ENCODE results near the gene SLC66A2.

SLC66A2 gene

DNA sequence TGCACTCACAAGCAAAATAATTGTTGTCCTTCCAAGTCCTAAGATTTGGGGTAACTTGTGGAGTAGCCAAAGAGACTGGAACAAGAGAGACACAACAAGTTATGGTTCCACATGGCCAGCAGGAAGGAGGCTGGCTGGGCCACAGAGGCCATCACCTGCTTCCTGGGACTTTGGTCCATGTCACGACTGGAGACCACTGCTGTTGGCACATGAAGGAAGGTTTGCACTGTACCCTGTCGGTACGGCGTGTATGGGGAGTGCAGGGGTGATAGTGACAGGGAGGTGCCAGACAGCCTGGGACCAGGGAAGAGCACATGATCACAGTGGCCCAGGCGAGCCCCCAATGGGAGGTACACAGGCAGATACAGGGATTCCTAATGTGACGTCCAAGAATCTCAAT, 15.5 kb downstream of the SLC66A2 start:
- no peak for DNase-seq (ENCODE audit: low read depth)

DNA sequence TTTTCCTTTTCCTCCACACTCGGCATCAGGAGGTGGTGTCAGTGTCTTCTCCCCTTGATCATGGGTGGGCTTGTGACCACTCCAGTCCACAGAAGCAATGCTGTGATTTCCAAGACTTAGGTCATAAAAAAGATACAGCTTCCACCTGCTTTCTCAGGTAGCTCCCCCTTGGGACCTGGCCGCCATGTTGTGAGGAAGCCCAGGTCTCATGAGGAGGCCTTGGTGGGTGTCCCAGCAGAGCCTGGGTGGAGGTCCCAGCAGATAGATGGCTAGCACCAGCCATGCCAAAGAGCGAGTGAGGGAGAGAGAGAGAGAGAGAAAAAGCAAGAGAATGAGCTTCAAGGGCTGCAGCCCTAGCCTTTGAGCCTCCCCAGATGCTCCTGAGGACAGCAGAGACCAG, 16.0 kb downstream of the SLC66A2 start:
- no peak for DNase-seq (ENCODE audit: low read depth)

DNA sequence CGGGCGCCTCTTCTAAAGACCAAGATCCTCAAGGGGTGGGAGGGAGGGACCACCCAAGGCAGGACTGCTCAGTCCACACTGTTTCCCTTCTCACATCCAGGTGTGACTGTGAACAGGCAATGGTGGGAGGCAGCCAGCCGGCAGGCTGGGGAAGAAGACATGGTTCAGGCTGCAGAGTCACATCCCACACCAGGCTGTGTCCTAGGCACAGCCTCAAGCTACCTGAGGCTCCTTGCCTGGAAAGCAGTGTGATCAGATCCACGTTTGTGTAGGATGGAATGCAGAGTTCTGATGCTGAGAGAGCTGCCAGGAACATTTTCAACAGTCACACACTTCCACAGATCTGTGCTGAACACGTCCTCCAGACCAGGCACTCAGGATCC, 16.4 kb downstream of the SLC66A2 start:
- DNase-seq (ENCODE audit: low read depth): no peak

DNA sequence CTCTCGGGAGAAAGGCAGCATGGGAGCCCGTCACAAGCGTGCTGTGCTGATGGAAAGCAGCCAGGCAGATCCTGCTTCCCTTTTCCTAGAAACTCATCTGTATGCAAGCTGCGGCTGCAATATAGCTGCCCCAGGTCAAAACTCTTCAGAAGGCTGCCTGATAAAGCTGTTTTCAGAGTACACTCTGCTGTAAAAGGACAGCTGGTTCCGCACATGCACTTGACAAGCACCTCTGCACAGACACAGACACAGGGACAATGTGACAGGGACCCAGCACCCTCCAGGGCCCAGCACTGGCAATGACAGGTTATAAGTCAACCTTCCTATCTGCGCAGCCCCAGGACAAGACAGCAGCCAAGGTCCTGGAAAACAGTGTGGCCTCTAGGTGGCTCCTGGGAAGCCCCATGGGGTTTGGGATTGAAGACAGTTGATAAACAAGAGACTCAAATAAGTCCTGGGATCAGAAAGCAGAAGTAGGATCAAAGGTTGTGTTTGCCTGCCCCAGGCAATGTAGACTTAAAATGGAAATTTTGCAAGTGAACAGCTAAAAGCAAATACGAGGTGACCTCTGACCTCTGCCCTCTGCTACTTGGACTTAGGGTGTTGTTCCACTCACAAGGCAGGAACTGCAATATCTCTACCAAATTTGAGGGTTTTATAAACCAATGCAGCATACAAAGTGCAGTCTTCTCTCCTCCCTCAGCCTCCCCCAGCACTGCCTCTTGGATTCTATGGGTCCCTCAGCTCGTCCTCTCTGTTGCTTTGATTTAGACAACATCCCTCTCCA, 16.9 kb downstream of the SLC66A2 start:
- no peak for DNase-seq (ENCODE audit: low read depth)

DNA sequence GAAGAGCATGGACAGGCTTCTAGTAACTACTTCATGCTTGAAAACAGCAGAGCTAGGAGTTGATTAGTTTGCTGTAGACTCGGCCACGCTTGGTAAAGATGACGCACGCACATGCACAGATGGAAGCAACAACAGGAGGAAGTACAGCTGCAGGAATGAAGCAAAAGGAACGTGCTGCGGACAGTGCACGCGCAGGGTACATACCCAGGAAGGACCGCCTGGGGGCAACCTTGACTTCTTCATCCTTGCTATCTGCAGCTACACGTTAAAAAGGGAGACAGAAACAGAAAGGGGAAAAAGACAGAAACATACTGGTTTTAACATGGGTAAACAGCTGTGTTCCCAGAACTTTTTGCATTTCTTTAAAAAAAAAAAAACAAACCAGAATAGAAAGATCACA, 17.7 kb downstream of the SLC66A2 start:
- DNase-seq (ENCODE audit: low read depth): no peak

DNA sequence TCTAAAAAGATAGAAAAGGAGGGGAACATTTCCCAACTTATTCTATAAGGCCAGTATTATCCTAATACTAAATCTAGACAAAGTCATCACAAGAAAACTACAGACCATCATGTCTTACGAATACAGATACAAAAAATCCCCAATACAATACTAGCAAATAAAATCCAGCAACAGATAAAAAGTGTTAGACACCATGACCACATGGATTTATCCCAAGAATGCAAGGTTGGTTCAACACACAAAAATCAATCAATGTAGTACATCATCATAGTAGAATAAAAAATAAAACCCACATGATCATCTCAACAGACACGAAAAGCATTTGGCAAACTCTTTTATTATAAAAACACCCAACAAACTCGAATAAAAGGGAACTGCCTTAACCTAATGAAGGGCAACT, 18.5 kb downstream of the SLC66A2 start:
- no peak for DNase-seq (ENCODE audit: low read depth)

DNA sequence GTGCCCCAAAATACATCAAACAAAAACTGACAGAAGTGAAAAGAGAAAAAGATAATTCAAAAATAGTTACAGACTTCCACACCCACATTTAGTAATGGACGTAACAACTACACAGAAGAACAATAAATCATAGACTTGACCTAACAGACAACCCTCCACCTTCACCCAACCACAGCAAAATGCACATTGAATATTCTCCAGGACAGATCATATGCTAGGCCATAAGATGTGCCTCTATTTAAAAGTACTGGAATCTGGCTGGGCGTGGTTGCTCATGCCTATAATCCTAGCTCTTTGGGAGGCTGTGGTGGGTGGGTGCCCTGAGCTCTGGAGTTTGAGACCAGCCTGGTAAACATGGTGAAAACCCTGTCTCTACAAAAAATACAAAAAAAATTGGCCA, 20.0 kb downstream of the SLC66A2 start:
- no peak for DNase-seq (ENCODE audit: low read depth)

DNA sequence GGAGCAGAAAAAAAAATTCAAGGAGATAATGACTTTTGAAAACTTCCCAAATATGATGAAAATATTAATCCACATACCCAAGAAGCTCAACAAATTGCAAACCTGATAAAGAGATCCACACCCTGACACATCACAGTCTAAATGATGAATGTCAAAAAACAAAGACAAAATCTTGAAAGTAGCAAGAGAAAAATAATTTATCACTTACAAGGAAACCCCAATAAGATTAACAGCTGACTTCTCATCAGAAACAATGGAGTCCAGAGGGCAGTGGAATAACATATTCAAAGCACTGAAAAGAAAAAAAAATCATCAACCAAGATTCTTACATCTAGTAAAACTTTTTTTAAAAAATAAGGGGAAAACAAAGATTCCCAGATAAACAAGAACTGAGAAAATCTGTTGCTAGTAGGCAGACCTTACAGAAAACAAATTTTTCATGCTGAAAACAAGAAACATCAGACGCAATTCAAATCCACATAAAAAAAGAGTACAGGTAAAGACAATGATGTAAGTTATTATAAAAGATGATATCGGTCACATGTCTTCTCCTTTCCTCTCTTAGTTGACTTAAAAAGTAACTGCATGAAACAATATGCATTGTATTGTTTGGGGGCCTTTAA, 21.3 kb downstream of the SLC66A2 start:
- DNase-seq (ENCODE audit: low read depth): no peak

DNA sequence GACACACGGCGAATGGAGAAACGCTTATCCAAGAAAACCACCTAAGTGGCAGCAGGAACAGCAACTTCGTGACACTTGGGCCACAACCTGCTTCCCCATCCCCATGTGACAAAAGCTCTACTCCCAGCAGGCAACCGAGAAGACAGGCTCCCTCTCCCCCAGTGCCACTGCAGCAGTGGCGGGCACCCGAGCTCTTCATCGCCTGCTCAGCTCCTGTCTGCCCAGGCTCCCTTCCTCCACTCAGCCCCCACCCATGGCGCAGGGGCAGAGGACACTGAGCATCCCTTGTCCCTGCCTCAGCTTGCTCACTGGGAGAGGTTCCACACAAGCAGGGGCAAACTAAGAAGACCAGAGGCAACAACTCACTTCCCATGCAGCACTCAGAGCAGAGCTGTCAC, 22.9 kb downstream of the SLC66A2 start:
- no peak for DNase-seq (ENCODE audit: low read depth)

DNA sequence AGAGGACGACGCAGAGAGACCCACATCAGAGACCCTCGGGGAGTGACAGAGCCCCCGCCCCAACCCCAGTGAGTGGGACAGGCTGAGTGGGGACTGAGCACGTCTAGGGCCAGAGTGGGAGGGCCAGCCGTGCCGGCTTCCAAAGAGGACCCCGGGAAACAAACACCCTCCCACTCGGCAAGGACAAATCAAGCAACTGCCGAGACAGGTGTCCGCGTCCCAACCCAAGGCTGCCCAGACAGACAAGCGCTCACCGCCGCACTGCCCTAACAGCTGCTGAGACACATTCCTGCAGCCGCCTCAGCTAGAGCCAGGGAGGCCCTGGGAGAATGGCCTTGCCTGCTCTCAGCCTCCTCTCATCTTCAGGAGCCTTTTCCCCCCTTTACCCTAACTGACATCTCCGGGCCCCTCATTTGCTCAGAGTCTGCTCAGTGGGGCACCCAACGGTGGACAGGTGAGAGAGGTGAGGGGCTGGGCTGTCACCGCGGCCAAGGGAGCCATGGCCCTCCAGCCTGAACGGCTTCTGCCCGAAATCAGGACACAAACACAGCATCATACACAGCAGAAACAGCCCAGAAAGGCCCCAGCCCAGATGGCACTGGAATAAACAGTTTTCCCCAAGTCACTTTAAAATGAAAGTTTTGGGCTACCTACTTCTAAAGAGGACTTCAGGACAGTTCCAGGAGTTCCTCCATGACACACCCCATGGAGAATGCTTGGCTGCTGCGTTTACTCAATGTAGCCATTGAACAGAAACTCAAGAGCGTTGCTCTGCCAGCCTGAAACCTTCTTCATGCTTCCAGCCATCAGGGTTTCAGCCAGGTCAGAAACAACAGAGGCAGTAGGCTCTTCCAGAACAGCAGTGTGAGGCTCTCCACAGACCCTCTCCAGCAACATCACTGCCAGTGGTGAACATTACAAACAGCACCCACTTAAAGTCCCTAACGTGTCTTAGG, 23.6 kb downstream of the SLC66A2 start:
- DNase-seq (ENCODE audit: low read depth): no peak

DNA sequence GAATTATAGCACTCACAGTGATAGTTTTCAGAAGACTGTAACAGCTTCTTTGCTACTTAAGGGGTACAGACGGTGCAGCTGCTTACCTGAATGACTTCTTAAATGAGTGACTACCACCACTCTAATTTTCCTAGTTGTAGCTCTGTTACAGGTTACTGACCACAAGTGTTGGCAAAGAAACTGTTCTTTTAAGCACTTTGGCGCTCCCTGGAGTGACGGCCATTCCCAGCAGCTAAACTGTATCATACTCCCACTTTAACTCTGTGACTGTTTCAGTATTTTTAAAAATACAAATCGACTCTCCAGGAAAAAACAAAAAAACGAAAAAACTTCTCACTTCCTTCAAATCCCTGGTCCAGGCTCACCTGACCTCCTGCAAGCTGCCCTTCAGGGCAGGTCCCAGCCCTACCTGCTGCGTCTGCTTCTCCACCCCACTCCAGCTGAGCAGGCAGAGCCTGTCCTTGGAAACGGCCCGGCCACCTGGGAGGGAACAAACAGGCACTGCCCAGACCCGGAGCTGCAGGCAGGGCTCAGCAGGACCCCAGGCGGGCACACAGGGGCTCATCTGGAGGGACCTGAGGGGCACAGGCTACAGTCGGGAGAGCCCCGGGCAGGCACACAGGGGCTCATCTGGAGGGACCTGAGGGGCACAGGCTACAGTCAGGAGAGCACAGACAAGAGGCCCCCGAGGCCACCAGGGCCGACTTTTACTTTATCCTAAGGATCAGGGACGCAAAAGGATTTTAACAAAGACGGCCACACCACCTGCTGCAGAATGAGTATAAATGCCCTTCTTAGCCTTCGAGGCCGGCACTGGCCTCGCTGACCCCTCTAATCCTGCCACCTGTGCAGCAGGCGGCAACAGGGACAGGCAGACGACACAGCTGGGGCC, 24.5 kb downstream of the SLC66A2 start:
- DNase-seq (ENCODE audit: low read depth): no peak

DNA sequence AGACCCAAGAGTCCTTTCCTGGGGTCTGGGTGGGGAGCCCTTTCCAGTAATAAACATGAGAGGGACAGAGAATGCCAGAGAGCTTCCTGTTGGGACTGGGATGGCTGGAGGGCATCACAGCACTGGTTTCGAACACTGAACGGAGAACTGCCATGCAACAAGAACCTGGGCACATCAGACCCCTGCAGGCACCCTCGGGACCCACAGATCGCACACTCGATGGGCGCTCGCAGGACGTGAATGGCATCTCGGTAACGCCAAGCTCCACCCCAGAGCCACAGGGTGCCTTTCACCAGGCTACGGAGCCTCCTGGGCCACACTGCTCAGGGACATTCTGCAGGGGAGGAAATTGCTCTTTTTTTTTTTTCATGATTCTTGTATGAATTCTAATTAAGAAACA, 25.1 kb downstream of the SLC66A2 start:
- DNase-seq (ENCODE audit: low read depth): no peak

DNA sequence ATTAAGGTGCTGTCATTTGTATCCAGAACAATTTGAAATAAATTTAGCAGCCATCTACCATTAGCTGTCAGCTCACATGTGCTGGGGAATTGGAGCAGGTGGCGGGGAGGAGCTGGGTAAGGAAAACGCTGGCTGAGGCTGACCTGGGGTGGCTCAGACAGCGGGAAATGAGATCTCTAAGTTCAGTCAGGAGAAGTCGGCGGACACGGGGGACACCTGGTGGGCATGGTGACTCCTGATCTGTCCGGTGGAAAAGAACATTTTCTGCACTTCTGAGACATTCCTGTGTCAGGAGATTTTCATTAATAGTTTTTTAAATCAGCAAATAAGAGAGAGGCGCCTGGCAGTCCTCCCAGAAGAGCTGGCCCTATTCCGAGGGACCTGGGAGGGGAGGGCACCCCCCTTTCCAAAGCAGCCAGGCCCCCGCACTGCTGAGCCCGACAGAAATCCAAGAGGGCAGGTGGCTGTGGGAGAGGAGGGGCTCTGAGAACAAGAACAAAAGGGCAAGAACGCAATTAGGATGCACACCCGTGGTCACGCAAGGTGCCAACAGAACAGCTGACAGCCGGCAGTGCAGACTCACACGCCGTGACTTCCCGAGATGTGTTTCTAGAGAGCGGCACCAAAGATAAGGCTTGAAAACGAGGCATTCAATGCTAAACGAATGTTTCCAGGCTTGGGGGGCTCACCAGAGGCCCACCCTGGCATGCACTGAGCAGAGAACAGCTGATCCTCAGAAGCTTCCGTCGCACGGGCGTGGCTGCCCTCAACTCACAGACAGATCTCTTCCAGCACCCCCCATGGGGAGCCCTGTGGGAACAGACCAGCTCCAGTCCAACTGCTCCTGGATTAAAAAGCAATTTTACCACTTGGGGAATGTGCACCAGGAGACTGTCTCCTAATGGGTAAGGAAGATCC, 26.4 kb downstream of the SLC66A2 start:
- DNase-seq (ENCODE audit: low read depth): no peak

DNA sequence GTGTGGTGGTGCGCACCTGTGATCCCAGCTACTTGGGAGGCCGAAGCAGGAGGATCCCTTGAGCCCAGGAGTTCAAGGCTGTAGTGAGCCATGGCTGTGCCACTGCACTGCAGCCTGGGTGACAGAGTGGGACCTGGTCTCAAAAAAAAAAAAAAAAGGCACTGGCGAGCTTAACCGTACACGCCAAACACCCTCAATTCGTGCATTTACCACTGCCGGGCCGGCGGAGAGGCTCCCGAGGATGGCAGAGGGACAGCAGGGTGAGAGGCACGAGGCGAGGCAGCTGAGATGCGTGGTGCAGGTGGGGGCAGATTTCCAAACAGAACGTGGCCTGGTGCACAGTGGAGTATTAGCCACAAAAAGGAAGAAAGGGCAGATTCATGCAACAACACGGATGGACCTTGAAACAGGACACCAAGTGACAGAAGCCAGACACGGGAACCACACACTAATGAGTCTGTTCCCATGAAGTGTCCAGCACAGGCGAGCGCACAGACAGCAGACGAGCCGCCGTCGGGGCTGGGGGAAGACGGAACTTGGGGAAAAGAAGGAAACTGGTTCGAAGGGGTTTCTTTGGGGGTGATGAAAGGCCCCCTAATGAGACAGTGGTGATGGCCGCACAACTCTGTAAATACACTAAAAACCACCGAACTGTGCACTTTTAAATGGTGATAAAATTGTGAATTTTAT, 27.4 kb downstream of the SLC66A2 start:
- no peak for DNase-seq (ENCODE audit: low read depth)

DNA sequence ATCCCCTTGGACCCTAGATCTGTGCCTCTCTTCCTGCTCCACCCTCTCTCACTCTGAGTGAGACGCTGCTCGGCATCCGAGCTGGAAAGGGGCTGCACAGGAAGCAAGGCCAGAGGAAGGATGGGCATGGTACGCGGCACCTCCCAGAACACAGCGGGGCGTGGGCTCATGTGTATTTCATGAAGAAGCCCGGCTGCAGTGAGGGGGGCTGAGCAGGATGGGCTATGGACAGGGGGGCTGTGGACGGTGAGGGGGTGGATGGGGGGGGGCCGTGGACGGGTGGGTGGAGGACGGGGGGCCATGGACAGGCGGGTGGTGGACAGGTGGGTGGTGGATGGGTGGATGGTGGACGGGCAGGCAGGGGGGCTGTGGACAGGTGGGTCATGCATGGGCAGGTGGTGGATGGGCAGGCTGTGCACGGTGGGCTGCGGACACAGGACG, 28.5 kb downstream of the SLC66A2 start:
- DNase-seq (ENCODE audit: low read depth): no peak

DNA sequence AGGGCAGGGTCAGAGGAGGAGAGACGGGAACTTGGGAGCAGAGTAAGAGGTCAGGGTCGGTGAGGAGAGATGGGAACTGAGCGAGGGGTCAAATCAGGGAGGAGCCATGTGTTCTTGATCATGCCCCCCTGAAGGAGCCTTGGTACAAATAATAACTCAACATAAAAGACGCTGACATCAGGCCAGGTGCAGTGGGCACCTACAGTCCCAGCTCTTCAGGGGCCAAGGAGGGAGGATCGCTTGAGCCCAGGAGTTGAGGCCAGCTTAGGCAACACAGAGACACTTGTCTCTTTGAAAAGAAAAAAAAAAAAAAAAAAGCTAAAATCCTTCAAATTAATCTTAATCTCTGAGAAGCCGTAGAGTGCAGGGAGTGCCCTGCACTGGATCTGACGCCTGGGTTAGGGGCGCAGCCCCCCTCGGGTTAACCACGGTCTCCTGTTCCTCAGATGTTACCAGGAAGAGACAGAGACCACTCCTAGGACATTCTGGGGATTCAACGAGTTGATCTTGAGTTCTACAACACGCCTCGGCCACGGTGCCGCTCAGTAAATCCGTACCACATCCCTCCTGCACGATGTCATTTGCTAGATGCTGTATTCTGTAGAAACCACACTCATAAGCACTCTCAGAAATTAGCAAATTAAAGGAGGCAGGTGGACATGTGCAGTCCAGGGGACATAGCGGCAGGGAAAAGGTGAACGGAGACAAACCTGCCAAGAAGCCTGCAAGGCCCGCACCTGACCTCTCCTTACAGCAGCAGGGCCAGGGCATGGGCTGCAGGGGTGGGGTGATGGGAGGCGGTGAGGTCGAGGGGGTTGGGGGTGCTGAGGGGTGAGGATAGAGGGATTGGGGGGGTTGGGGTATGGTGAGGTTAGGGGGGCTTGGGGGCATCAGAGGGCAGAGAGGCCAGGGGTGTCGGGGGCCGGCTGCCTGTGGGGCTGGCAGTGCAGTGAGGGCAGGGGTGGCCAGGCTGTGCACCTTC, 29.2 kb downstream of the SLC66A2 start:
- no peak for DNase-seq (ENCODE audit: low read depth)

DNA sequence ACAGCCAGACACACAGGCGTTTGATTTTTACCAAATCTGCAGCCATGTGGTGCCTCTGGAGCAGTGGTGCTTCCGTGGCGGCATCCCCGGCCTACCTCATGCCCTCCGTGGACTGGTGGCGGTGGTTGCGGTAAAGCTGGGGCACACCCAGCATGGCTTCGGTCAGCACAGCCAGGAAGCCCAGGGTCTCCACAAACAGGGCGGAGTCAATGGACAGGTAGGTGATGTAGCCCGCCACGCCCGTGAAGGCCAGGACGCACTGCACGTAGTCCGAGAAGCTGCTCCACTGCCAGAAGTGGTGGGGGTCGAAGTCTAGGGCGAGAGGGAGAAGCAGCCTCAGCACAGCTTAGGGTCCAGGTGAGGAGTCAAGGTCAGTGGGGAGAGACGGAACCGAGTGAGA, 32.4 kb downstream of the SLC66A2 start:
- no peak for DNase-seq (ENCODE audit: low read depth)

DNA sequence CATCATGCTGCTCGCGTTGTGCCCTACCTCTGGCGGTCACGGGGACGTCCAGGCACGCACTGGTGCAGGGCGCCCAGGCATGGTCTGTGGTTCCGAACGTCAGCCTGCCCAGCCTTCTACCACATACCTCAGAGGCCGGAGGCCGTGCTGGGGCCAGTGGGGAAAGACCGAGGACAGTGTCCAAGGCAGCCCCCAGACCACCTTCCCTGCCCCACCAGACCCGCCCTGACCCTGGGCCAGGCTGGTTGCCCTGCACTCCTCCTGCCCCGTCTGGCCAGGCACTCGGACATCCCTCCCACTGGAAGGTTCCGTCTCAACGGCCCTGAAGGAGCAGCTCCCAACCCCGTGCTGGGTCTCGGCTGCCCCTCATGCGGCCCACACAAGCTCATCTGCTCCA, 32.8 kb downstream of the SLC66A2 start:
- no peak for DNase-seq (ENCODE audit: low read depth)
